WTC11 (cell line): ENCODE data around the gene ZDHHC19. TPM values are rescaled to one million over a fixed set of nuclear protein-coding genes. Genes with fewer than 3 reads are reported as not detected.

ENCODE experiments used
- ATAC-seq: fragments of 200-7000 bp; cut with Tn5 transposase; 2 replicates; pipeline ENCODE4 v1.10.0; 2021; ENCODE audit warnings: mild to moderate bottlenecking, moderate library complexity
- CTCF ChIA-PET: fragments of 300-600 bp; sonication (Branson Sonifier 250); formaldehyde crosslinking; loops from one replicate; lab custom pipeline; 2021; ENCODE audit warnings: antibody characterized with exemption; lab: Charles Lee
- POLR2A ChIA-PET: fragments of 350-600 bp; sonication (Branson Sonifier 250); formaldehyde crosslinking; loops from one replicate; lab custom pipeline; 2021; ENCODE audit warnings: antibody characterized with exemption; lab: Charles Lee
- DNase-seq: peaks from one replicate; pipeline ENCODE4 v3.0.0; 2021; ENCODE audit warnings: low spot score
- H3K27ac Mint-ChIP-seq: 2 replicates; pipeline ENCODE4 v1.8.0; 2021; ENCODE audit warnings: mixed read lengths
- H3K27me3 Mint-ChIP-seq: 2 replicates; pipeline ENCODE4 v1.8.0; 2021; ENCODE audit warnings: low read depth, mild to moderate bottlenecking, moderate library complexity, mixed read lengths
- H3K36me3 Mint-ChIP-seq: 2 replicates; pipeline ENCODE4 v1.8.0; 2021; ENCODE audit warnings: mixed read lengths
- H3K4me1 Mint-ChIP-seq: 2 replicates; pipeline ENCODE4 v1.8.0; 2022; ENCODE audit warnings: mixed read lengths
- H3K4me3 Mint-ChIP-seq: 2 replicates; pipeline ENCODE4 v1.8.0; 2021; ENCODE audit warnings: mild to moderate bottlenecking, moderate library complexity, mixed read lengths
- H3K9me3 Mint-ChIP-seq: 2 replicates; pipeline ENCODE4 v1.8.0; 2021; ENCODE audit warnings: mixed read lengths
- AFF4 ChIP-seq: sonication (generic); formaldehyde crosslinking; IDR thresholded peaks from 2 replicates; pipeline ENCODE4 v1.8.1; 2023; ENCODE audit warnings: mild to moderate bottlenecking, missing genetic modification reagents, borderline replicate concordance
- ATF6 ChIP-seq: sonication (generic); formaldehyde crosslinking; IDR thresholded peaks from 2 replicates; pipeline ENCODE4 v1.8.1; 2023; ENCODE audit warnings: mild to moderate bottlenecking, missing genetic modification reagents
- CBFB ChIP-seq: sonication (generic); formaldehyde crosslinking; IDR thresholded peaks from 2 replicates; pipeline ENCODE4 v1.8.1; 2022; ENCODE audit warnings: mild to moderate bottlenecking, low read depth, missing genetic modification reagents
- E2F4 ChIP-seq: sonication (generic); formaldehyde crosslinking; IDR thresholded peaks from 2 replicates; pipeline ENCODE4 v1.8.1; 2022; ENCODE audit warnings: low read depth, mild to moderate bottlenecking, moderate library complexity, missing genetic modification reagents, borderline replicate concordance
- E2F5 ChIP-seq: sonication (generic); formaldehyde crosslinking; IDR thresholded peaks from 2 replicates; pipeline ENCODE4 v1.8.1; 2022; ENCODE audit warnings: mild to moderate bottlenecking, moderate library complexity, missing genetic modification reagents
- FOXJ3 ChIP-seq: sonication (generic); formaldehyde crosslinking; IDR thresholded peaks from 2 replicates; pipeline ENCODE4 v1.9.0; 2021; ENCODE audit warnings: missing genetic modification reagents, mild to moderate bottlenecking, borderline replicate concordance
- FOXP1 ChIP-seq: sonication (generic); formaldehyde crosslinking; IDR thresholded peaks from 2 replicates; pipeline ENCODE4 v1.8.0; 2022; ENCODE audit warnings: missing genetic modification reagents, mild to moderate bottlenecking, moderate library complexity, borderline replicate concordance
- GABPB1 ChIP-seq: sonication (generic); formaldehyde crosslinking; IDR thresholded peaks from 2 replicates; pipeline ENCODE4 v1.8.1; 2023; ENCODE audit warnings: mild to moderate bottlenecking, missing genetic modification reagents
- GRHL2 ChIP-seq: fragments of 250-450 bp; sonication (Bioruptor Pico); IDR thresholded peaks from 2 replicates; pipeline ENCODE4 v1.8.0; 2022; ENCODE audit warnings: mild to moderate bottlenecking, moderate library complexity; ENCODE audit not compliant: insufficient replicate concordance, severe bottlenecking
- GTF2I ChIP-seq: fragments of 250-450 bp; sonication (Bioruptor Pico); conservative IDR thresholded peaks from 2 replicates; pipeline ENCODE4 v1.4.0; 2021; ENCODE audit warnings: mild to moderate bottlenecking
- HMGA2 ChIP-seq: fragments of 250-450 bp; sonication (Bioruptor Pico); IDR thresholded peaks from 2 replicates; pipeline ENCODE4 v1.4.0; 2021; ENCODE audit warnings: mild to moderate bottlenecking, moderate library complexity
- JUN ChIP-seq: sonication (generic); formaldehyde crosslinking; IDR thresholded peaks from 2 replicates; pipeline ENCODE4 v1.8.0; 2023; ENCODE audit warnings: mild to moderate bottlenecking, missing genetic modification reagents
- NR1H2 ChIP-seq: sonication (generic); formaldehyde crosslinking; IDR thresholded peaks from 2 replicates; pipeline ENCODE4 v1.9.0; 2021; ENCODE audit warnings: mild to moderate bottlenecking, moderate library complexity, missing genetic modification reagents
- PRDM15 ChIP-seq: sonication (generic); formaldehyde crosslinking; IDR thresholded peaks from 2 replicates; pipeline ENCODE4 v1.8.0; 2022; ENCODE audit warnings: missing genetic modification reagents
- RELA ChIP-seq: sonication (generic); formaldehyde crosslinking; IDR thresholded peaks from 2 replicates; pipeline ENCODE4 v1.8.1; 2022; ENCODE audit warnings: missing genetic modification reagents, mild to moderate bottlenecking, borderline replicate concordance
- SOX15 ChIP-seq: fragments of 250-450 bp; sonication (Bioruptor Pico); IDR thresholded peaks from 2 replicates; pipeline ENCODE4 v1.9.0; 2021; ENCODE audit warnings: mild to moderate bottlenecking
- ZNF138 ChIP-seq: sonication (generic); formaldehyde crosslinking; conservative IDR thresholded peaks from 2 replicates; pipeline ENCODE4 v1.8.1; 2022; ENCODE audit warnings: mild to moderate bottlenecking, moderate library complexity, missing genetic modification reagents
- ZNF416 ChIP-seq: fragments of 250-450 bp; sonication (Bioruptor Pico); IDR thresholded peaks from 2 replicates; pipeline ENCODE4 v1.9.0; 2021; ENCODE audit warnings: mild to moderate bottlenecking, inconsistent platforms
- total RNA-seq: library from RNA; stranded (reverse); gene quantifications from 3 replicates; pipeline ENCODE4 v1.2.3, GENCODE V29; 2021

The ZDHHC19 gene
- total RNA-seq, 1 experiment from 2014 or later: 4.4 TPM

- TF ChIP-seq NR1H2 (CRISPR knock-in tag): no peak
- no peak for TF ChIP-seq E2F4 (CRISPR knock-in tag)
- TF ChIP-seq E2F5 (CRISPR knock-in tag): no peak
- no peak for TF ChIP-seq FOXJ3 (CRISPR knock-in tag)
- no peak for TF ChIP-seq RELA (CRISPR knock-in tag)
Observed at GRCh38 chr3:196177967-196178366, 33.2 kb downstream of the ZDHHC19 start (continued).

- ATAC-seq: no peak
- H3K27me3 Mint-ChIP-seq: no peaks in the 10 kb centered on the region
- H3K4me3 Mint-ChIP-seq: no peak overlapping the region
- no peak for DNase-seq
- H3K9me3 Mint-ChIP-seq: no peaks in the 10 kb centered on the region
- no peaks in the 10 kb centered on the region for H3K36me3 Mint-ChIP-seq
- ChIA-PET CTCF (no interaction called here), POLR2A (no interaction called here)
- TF ChIP-seq ATF6 (CRISPR knock-in tag) (no peak), FOXP1 (CRISPR knock-in tag) (no peak), SOX15 (CRISPR knock-in tag) (no peak), GRHL2 (CRISPR knock-in tag) (no peak), FOXJ3 (CRISPR knock-in tag) (no peak), AFF4 (no peak)
- peaks cover 25% of the 10 kb centered on the region for H3K4me1 Mint-ChIP-seq
- no peak overlapping the region for H3K27ac Mint-ChIP-seq
Observed at GRCh38 chr3:196177567-196177966, 33.6 kb downstream of the ZDHHC19 start.

GRCh38 chr3:196175722-196176121 is 35.5 kb downstream of the ZDHHC19 start:
- H3K9me3 Mint-ChIP-seq: no peaks in the 10 kb centered on the region; the same call in 1 of the 2 replicates
- no peaks in the 10 kb centered on the region for H3K27me3 Mint-ChIP-seq
- no peak overlapping the region for H3K27ac Mint-ChIP-seq
- H3K4me3 Mint-ChIP-seq: no peak overlapping the region
- ChIA-PET POLR2A (no interaction called here), CTCF (interaction anchor here (1.6 kb wide), 1 partner anchor 103 kb away, joined by 4 read pairs; no protein-coding TSS in a partner anchor)
- ATAC-seq (no peak), DNase-seq (no peak)
- peaks cover 25% of the 10 kb centered on the region for H3K4me1 Mint-ChIP-seq
- H3K36me3 Mint-ChIP-seq: no peaks in the 10 kb centered on the region
- TF ChIP-seq NR1H2 (CRISPR knock-in tag) (no peak), GABPB1 (CRISPR knock-in tag) (no peak), E2F4 (CRISPR knock-in tag) (no peak), GTF2I (CRISPR knock-in tag) (no peak), ZNF138 (CRISPR knock-in tag) (no peak), PRDM15 (CRISPR knock-in tag) (no peak), HMGA2 (CRISPR knock-in tag) (no peak), JUN (CRISPR knock-in tag) (no peak), ZNF416 (no peak), CBFB (CRISPR knock-in tag) (no peak)
